ENCODE data around the gene MAP3K5.

GRCh38 chr6:136780972-136781371, 11.3 kb downstream of the MAP3K5 start:
- TF ChIP-seq ARNTL (CRISPR knock-in tag; IDR thresholded peaks at IDR 0.05; ENCODE audit: borderline replicate concordance, low read depth): no peak
- TF ChIP-seq ZNF70 (CRISPR knock-in tag; IDR thresholded peaks at IDR 0.05): no peak
- no peak for TF ChIP-seq CSRNP3 (CRISPR knock-in tag; IDR thresholded peaks at IDR 0.05)
- no peak for TF ChIP-seq ZFP3 (CRISPR knock-in tag; IDR thresholded peaks at IDR 0.05)
- no peak for TF ChIP-seq ZC3H10 (CRISPR knock-in tag; IDR thresholded peaks at IDR 0.05)
- no peak for TF ChIP-seq PATZ1 (CRISPR knock-in tag; IDR thresholded peaks at IDR 0.05; ENCODE audit: borderline replicate concordance)
- no peak for TF ChIP-seq GLIS3 (CRISPR knock-in tag; IDR thresholded peaks at IDR 0.05)
- no peak for TF ChIP-seq ZNF8 (CRISPR knock-in tag; IDR thresholded peaks at IDR 0.05)
- TF ChIP-seq TSHZ2 (CRISPR knock-in tag; IDR thresholded peaks at IDR 0.05): no peak
- no peak for TF ChIP-seq CREB5 (CRISPR knock-in tag; IDR thresholded peaks at IDR 0.05; ENCODE audit: low read depth)
- TF ChIP-seq BACH2 (CRISPR knock-in tag; IDR thresholded peaks at IDR 0.05; ENCODE audit: borderline replicate concordance): no peak
